DOHH2 (cell line): ENCODE results near the gene ANKRD40CL.

Experiments used
- CTCF ChIP-seq: fragments of 200-600 bp; sonication (generic); IDR thresholded peaks from one replicate; pipeline ENCODE4 v1.5.1; 2014; ENCODE audit warnings: antibody characterized with exemption, mild to moderate bottlenecking, low read depth, low read length; ENCODE audit not compliant: poor library complexity, severe bottlenecking
- EZH2phosphoT487 ChIP-seq: fragments of 200-600 bp; sonication (generic); IDR thresholded peaks from 2 replicates; pipeline ENCODE4 v1.6.1; 2017; ENCODE audit warnings: borderline replicate concordance, mild to moderate bottlenecking, antibody characterized with exemption, low read length, moderate library complexity, mixed read lengths

DNA sequence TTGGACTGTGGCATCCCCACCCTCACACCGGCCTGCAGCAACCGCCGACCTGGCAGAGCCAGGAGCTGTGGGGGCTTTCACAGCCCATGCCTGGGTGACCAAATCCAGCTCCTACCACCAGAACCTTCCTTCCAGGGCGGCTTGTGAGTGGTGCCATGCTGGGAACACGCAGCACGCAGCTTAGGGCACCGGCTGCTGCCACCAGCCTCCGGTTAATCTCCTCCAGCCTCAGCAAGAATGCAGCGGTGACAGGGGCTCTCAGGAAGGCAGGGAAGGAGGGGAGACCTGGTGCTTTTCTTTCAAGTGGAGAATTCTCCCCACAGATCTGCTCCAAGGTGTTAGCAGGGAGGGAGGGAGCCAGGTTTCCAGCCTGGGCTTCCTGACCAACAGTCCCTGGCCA lies 32.3 kb upstream of the ANKRD40CL start:
- TF ChIP-seq CTCF (no peak), EZH2phosphoT487 (no peak)
